ENCODE results near the gene MZF1. TPM values are rescaled to one million over a fixed set of nuclear protein-coding genes. Genes with fewer than 3 reads are reported as not detected.

Gene MZF1
- total and polyA plus RNA-seq, 2 experiments from 2014 or later: 10.2 to 21.8 TPM

DNA sequence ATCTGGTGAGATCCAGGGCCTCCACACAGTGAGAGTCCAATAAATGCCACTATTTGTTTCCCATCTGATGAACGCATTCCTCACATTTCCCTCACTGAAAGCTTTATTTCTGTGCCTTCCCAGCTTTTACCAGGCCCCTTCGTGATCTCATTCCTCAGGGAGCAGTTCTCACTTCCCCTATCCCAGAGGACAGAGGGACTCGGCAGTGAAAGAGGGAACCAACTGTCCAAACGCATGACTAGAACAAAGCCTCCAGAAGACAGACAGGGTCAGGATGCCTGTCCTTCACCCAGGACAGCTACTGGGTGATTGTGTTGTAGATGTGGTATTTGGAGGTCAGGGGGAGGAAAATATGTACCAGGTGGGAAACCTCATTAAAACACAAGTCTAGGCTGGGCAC lies 51.5 kb downstream of the MZF1 start (continued):
- TF ChIP-seq CREB1 (CRISPR knock-in tag; IDR thresholded peaks at IDR 0.05; ENCODE audit: low read depth) (no peak), ZNF331 (CRISPR knock-in tag; IDR thresholded peaks at IDR 0.05; ENCODE audit: low read depth) (no peak), EZH2phosphoT487 (IDR thresholded peaks at IDR 0.05; ENCODE audit: unreplicated experiment) (no peak), EZH2 (IDR thresholded peaks at IDR 0.05; ENCODE audit: low read depth, unreplicated experiment) (no peak), ZNF114 (CRISPR knock-in tag; IDR thresholded peaks at IDR 0.05) (no peak)
- TF ChIP-seq, protein P1, sequence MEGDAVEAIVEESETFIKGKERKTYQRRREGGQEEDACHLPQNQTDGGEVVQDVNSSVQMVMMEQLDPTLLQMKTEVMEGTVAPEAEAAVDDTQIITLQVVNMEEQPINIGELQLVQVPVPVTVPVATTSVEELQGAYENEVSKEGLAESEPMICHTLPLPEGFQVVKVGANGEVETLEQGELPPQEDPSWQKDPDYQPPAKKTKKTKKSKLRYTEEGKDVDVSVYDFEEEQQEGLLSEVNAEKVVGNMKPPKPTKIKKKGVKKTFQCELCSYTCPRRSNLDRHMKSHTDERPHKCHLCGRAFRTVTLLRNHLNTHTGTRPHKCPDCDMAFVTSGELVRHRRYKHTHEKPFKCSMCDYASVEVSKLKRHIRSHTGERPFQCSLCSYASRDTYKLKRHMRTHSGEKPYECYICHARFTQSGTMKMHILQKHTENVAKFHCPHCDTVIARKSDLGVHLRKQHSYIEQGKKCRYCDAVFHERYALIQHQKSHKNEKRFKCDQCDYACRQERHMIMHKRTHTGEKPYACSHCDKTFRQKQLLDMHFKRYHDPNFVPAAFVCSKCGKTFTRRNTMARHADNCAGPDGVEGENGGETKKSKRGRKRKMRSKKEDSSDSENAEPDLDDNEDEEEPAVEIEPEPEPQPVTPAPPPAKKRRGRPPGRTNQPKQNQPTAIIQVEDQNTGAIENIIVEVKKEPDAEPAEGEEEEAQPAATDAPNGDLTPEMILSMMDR (conservative IDR thresholded peaks at IDR 0.05; ENCODE audit: low read depth in 2 of 2): no peak
- TF ChIP-seq, protein P2, sequence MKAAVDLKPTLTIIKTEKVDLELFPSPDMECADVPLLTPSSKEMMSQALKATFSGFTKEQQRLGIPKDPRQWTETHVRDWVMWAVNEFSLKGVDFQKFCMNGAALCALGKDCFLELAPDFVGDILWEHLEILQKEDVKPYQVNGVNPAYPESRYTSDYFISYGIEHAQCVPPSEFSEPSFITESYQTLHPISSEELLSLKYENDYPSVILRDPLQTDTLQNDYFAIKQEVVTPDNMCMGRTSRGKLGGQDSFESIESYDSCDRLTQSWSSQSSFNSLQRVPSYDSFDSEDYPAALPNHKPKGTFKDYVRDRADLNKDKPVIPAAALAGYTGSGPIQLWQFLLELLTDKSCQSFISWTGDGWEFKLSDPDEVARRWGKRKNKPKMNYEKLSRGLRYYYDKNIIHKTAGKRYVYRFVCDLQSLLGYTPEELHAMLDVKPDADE (IDR thresholded peaks at IDR 0.05): no peak

DNA sequence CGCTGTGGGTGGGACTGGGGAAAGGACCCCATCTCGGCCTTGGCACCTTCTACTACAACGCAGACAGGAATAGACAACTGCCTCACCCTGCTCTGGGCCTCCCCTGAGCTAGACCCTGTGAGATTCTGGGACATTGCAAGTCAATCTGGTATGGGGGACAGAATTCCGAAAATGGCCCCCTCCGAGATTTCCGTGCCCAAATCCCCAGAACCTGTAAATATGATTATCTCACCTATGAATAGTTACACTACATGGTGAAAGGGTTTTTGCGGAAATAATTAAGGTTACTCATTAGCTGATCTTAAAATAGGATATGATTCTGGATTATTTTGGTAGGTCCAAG lies 52.9 kb downstream of the MZF1 start:
- peaks cover 8% of the 10 kb centered on the region; the same call in 1 of the 2 replicates for H3K79me2 ChIP-seq (replicated peaks; ENCODE audit: insufficient read depth)
- H3K4me1 ChIP-seq (ENCODE audit: insufficient read depth): peaks cover 32% of the 10 kb centered on the region
- H2AFZ ChIP-seq: peak overlapping the region; percentile 93; the same call in 1 of the 2 replicates
- peaks cover 35% of the 10 kb centered on the region for H3K27me3 Mint-ChIP-seq (ENCODE audit: insufficient read depth, low read depth, poor library complexity)
- H3K27ac Mint-ChIP-seq: peak overlapping the region; percentile 98
- no peaks in the 10 kb centered on the region for H3K9me2 ChIP-seq (ENCODE audit: insufficient read depth)
- no peaks in the 10 kb centered on the region for H3K27me3 ChIP-seq (ENCODE audit: insufficient read depth)
- H3K4me3 ChIP-seq: peak overlapping the region; percentile 94
- peak overlapping the region; percentile 86 for H3K4me3 Mint-ChIP-seq
- DNase-seq (ENCODE audit: low spot score) (no peak), ATAC-seq (no peak)
- H3K36me3 Mint-ChIP-seq (ENCODE audit: low read depth): peaks cover 16% of the 10 kb centered on the region
- peaks cover 28% of the 10 kb centered on the region for H3F3A ChIP-seq (replicated peaks; ENCODE audit: low read depth)
- H4K20me1 ChIP-seq (replicated peaks; ENCODE audit: insufficient read depth): no peaks in the 10 kb centered on the region
- peaks cover 46% of the 10 kb centered on the region for H3K4me1 Mint-ChIP-seq
- no peaks in the 10 kb centered on the region for H3K36me3 ChIP-seq (ENCODE audit: insufficient read depth)
- H3K4me2 ChIP-seq: peak overlapping the region; percentile 85
- H3K27ac ChIP-seq (ENCODE audit: low read depth): peak overlapping the region; percentile 97
- H3K9me3 Mint-ChIP-seq: no peaks in the 10 kb centered on the region; the same call in 2 of the 3 replicates
- TF ChIP-seq, protein P2 (IDR thresholded peaks at IDR 0.05): no peak
- TF ChIP-seq POLR2AphosphoS5 (IDR thresholded peaks at IDR 0.05; ENCODE audit: low read depth): no peak
- no peak for TF ChIP-seq ZNF331 (CRISPR knock-in tag; IDR thresholded peaks at IDR 0.05; ENCODE audit: low read depth)
- TF ChIP-seq, protein P1 (conservative IDR thresholded peaks at IDR 0.05; ENCODE audit: low read depth in 2 of 2): no peak
- TF ChIP-seq EZH2phosphoT487 (IDR thresholded peaks at IDR 0.05; ENCODE audit: unreplicated experiment): no peak
- no peak for TF ChIP-seq CREB1 (CRISPR knock-in tag; IDR thresholded peaks at IDR 0.05; ENCODE audit: low read depth)
- TF ChIP-seq NANOG (IDR thresholded peaks at IDR 0.05; ENCODE audit: borderline replicate concordance): no peak
- no peak for TF ChIP-seq STAT1 (IDR thresholded peaks at IDR 0.05; ENCODE audit: unreplicated experiment)
- TF ChIP-seq ZNF114 (CRISPR knock-in tag; IDR thresholded peaks at IDR 0.05): no peak
- TF ChIP-seq, protein P3, sequence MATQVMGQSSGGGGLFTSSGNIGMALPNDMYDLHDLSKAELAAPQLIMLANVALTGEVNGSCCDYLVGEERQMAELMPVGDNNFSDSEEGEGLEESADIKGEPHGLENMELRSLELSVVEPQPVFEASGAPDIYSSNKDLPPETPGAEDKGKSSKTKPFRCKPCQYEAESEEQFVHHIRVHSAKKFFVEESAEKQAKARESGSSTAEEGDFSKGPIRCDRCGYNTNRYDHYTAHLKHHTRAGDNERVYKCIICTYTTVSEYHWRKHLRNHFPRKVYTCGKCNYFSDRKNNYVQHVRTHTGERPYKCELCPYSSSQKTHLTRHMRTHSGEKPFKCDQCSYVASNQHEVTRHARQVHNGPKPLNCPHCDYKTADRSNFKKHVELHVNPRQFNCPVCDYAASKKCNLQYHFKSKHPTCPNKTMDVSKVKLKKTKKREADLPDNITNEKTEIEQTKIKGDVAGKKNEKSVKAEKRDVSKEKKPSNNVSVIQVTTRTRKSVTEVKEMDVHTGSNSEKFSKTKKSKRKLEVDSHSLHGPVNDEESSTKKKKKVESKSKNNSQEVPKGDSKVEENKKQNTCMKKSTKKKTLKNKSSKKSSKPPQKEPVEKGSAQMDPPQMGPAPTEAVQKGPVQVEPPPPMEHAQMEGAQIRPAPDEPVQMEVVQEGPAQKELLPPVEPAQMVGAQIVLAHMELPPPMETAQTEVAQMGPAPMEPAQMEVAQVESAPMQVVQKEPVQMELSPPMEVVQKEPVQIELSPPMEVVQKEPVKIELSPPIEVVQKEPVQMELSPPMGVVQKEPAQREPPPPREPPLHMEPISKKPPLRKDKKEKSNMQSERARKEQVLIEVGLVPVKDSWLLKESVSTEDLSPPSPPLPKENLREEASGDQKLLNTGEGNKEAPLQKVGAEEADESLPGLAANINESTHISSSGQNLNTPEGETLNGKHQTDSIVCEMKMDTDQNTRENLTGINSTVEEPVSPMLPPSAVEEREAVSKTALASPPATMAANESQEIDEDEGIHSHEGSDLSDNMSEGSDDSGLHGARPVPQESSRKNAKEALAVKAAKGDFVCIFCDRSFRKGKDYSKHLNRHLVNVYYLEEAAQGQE (IDR thresholded peaks at IDR 0.05; ENCODE audit: unreplicated experiment): no peak
